Measurements from ENCODE around the gene IL24. TPM values are rescaled to one million over a fixed set of nuclear protein-coding genes. Genes with fewer than 3 reads are reported as not detected.

Gene IL24
- polyA plus RNA-seq, 6 donors from 2014 or later = 44.1 to 94.5 (median 57.5) TPM

DNA sequence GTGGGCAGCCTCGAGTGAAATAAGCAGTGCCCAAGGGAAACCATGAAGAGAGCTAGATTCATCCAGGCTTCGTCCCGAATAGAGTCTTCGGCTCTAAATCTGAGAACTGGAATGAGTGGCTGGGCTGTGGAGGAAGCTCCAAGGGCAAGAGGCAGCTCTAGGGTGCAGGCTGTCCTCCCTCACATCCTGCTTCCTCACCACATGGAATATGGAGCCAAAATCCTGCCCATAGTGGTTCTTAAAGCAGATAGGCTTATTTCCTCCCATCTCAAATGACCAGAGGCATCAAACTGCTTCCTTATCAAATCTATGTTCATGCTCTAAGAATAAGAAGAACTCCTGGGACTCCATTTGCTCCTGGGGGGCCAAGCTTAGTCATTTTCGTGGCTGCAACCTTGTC, 2.5 kb downstream of the IL24 start:
- no peak for ATAC-seq (ENCODE audit: low read depth in 2 of 2)
- DNase-seq = no peak
- peaks cover 44 to 58% (median 46%) of the 10 kb centered on the region in 3 donors for H3K4me1 Mint-ChIP-seq
- H3K27me3 Mint-ChIP-seq = no peaks in the 10 kb centered on the region
- H3K36me3 Mint-ChIP-seq = peaks cover 13 to 16% of the 10 kb centered on the region in 2 donors
- H3K27ac Mint-ChIP-seq = peak overlapping the region in 4 of 6 donors; percentile 39 to 89 (median 81)
- H3K4me3 Mint-ChIP-seq = no peak overlapping the region
- H3K9me3 Mint-ChIP-seq = no peaks in the 10 kb centered on the region

DNA sequence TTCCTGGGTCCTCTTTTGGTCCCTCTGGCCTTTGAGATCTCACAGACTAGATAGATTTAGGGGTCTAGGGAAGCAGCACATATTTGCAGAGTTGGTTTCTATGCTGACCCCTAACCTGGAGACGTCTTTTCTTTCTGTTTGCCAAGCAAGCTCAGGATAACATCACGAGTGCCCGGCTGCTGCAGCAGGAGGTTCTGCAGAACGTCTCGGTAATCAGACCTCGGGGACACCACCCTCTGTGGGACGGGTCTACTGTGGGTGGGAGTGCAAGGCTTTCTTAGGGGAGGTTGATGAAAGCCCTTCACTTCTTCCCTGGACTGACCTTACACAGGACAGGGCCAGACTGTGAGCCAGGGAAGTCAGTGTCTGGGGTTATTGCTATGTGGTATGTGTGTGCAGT, 2.9 kb downstream of the IL24 start:
- no peaks in the 10 kb centered on the region for H3K27me3 Mint-ChIP-seq
- H3K27ac Mint-ChIP-seq = peak overlapping the region in 5 of 6 donors; percentile 39 to 89 (median 72)
- no peak overlapping the region for H3K4me3 Mint-ChIP-seq
- H3K4me1 Mint-ChIP-seq = peaks cover 48 to 63% (median 50%) of the 10 kb centered on the region in 3 donors
- DNase-seq (no peak), ATAC-seq (ENCODE audit: low read depth in 2 of 2) (no peak)
- H3K9me3 Mint-ChIP-seq = no peaks in the 10 kb centered on the region
- H3K36me3 Mint-ChIP-seq = peaks cover 15 to 20% of the 10 kb centered on the region in 2 donors

DNA sequence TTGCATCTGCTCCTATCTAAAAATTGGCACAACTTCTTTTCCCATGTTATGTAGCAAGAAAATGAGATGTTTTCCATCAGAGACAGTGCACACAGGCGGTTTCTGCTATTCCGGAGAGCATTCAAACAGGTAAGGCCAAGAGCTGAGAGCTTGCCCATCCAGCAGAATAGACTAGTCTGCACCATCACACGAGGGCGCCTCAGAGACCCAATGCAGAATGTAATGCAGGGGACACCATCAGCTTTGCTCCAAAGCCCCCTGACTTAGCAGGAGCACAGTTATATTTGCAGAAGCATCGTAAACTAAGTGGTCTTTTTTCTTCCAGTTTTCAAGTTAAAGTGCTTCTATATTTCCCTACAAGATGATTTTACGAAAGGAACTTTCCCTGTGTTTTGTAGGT, 4.7 kb downstream of the IL24 start:
- DNase-seq (no peak), ATAC-seq (ENCODE audit: low read depth in 2 of 2) (no peak)
- Mint-ChIP-seq H3K36me3 (peaks cover 26 to 34% of the 10 kb centered on the region in 2 donors), H3K4me1 (peaks cover 65 to 80% (median 68%) of the 10 kb centered on the region in 3 donors), H3K4me3 (no peak overlapping the region), H3K27me3 (no peaks in the 10 kb centered on the region), H3K9me3 (no peaks in the 10 kb centered on the region), H3K27ac (peak overlapping the region in 3 of 6 donors; percentile 32 to 77 (median 33))

DNA sequence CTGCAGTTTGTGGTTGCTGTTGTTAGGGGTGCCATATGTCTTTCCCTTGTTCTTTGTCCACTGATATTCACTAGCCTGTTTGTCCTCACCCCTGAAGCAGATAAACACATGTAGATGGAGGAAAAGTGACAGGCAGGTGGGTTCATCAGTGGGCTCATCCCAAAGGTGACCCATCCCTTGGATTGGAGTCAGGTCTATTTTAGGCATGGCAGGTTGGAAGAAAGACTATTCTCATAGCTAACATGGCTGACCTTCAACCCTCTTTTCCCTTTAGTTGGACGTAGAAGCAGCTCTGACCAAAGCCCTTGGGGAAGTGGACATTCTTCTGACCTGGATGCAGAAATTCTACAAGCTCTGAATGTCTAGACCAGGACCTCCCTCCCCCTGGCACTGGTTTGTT, 5.5 kb downstream of the IL24 start:
- Mint-ChIP-seq H3K4me3 (peak overlapping the region in 1 of 8 donors; percentile 66), H3K9me3 (no peaks in the 10 kb centered on the region), H3K4me1 (peaks cover 73 to 87% (median 73%) of the 10 kb centered on the region in 3 donors), H3K27me3 (no peaks in the 10 kb centered on the region), H3K27ac (peak overlapping the region in 2 of 6 donors; percentile 26 to 85), H3K36me3 (peaks cover 26 to 36% of the 10 kb centered on the region in 2 donors)
- ATAC-seq (ENCODE audit: low read depth in 2 of 2) = no peak
- DNase-seq = no peak

DNA sequence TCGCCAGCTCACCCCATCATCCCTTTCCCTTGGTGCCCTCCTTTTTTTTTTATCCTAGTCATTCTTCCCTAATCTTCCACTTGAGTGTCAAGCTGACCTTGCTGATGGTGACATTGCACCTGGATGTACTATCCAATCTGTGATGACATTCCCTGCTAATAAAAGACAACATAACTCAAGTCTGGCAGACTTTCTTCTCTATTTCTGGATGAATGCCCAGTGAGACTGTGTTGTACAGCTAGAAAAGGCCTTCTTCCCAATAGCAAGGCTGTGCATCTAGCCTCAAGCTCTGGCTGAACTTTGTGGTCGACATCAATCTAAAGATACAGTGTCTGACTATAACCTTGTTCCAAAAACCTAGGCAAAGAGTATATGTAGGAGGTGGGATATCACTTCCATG, 6.4 kb downstream of the IL24 start:
- Mint-ChIP-seq H3K4me3 (no peak overlapping the region), H3K27me3 (no peaks in the 10 kb centered on the region), H3K9me3 (no peaks in the 10 kb centered on the region), H3K4me1 (peaks cover 77 to 91% (median 82%) of the 10 kb centered on the region in 3 donors), H3K27ac (peak overlapping the region; percentile 3 to 90 (median 70)), H3K36me3 (peaks cover 32 to 46% of the 10 kb centered on the region in 2 donors)
- DNase-seq (no peak), ATAC-seq (ENCODE audit: low read depth in 2 of 2) (no peak)

DNA sequence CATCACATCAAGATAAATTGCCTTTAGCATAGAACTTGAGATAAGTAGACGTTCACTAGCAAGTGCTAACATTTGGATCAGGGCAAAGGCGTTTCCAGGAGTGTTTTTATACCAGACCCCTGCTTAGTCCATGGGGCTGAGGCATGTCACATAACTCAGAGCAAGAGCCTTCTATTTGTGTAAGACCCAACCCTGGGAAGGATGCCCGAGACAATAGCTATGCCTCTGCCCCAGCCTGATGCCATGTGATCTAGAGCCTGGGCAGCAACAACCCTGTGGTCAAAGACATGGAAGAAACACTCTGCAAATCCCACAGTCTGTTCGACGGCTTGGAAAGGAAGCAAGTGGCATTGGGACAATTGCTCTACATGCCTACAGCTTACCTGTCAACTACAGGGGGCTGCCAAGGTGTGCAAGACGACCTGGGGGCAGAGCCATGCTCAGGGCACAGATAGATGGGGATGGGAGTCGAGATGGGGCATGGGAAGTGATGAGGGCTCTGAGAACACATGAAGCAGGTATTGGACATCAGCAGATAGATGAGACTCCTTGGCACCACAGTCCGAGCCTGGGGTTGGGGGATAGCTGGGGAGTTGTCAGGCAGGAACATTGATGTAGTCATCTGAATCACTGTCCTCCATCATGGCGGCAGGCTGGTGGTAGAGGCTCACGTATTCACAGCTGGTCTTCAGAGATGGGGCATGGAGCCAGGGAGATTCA, 7.3 kb downstream of the IL24 start:
- ATAC-seq (ENCODE audit: low read depth in 2 of 2) = no peak
- peaks cover 77 to 89% (median 77%) of the 10 kb centered on the region in 3 donors for H3K4me1 Mint-ChIP-seq
- DNase-seq = no peak
- no peaks in the 10 kb centered on the region for H3K9me3 Mint-ChIP-seq
- H3K27ac Mint-ChIP-seq = peak overlapping the region in 5 of 6 donors; percentile 41 to 95 (median 90)
- H3K27me3 Mint-ChIP-seq = no peaks in the 10 kb centered on the region
- peak overlapping the region in 6 of 8 donors; percentile 1 to 82 (median 74) for H3K4me3 Mint-ChIP-seq
- H3K36me3 Mint-ChIP-seq = peaks cover 32 to 50% of the 10 kb centered on the region in 2 donors

DNA sequence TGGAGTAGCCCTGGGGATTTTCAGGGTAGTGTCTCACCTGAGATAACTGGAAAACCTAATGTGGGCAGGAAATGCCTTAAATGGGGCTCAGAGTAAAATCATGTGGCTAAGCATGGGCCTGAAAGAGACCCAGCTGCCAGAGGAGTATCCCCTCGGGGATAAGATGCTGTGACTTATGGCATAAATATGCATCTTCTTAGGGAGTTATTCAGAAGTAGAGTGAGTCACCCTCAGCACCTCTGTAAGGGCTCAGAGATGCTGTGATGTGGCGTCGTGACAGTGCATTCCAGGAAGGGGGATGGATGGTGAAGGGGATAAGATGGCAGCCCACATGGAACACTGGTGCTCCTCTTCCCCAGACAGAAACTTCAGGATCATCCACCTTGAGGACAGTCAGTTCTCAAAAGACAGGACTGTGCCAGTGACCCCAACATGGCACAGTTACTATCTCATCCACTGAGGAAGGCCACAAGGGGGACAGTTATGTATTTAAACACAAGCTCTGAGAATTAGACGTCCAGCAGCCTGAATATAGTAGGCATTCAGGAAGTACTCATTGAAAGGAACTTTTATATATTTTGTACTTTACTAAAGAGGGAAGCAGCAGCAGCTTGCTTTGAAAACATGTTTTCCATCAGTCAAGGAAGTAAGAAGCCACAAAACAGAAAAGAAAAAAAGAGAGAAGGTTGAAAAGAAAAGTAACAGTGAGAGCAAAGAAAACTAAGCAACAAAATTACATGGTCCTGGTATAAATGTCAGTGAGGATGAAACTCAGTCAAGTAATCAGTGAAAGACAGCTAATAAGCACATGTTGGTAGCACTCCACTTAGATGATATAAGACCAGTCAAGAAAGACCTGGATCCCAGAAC, 8.3 kb downstream of the IL24 start:
- H3K27ac Mint-ChIP-seq = peak overlapping the region; percentile 41 to 94 (median 90)
- H3K9me3 Mint-ChIP-seq = no peaks in the 10 kb centered on the region
- H3K27me3 Mint-ChIP-seq = no peaks in the 10 kb centered on the region
- DNase-seq (peak; percentile 41), ATAC-seq (ENCODE audit: low read depth in 2 of 2) (peak; percentile 63 to 69)
- H3K4me1 Mint-ChIP-seq = peaks cover 71 to 88% (median 77%) of the 10 kb centered on the region in 3 donors
- H3K36me3 Mint-ChIP-seq = peaks cover 35 to 55% of the 10 kb centered on the region in 2 donors
- H3K4me3 Mint-ChIP-seq = peak overlapping the region; percentile 1 to 85 (median 74)

DNA sequence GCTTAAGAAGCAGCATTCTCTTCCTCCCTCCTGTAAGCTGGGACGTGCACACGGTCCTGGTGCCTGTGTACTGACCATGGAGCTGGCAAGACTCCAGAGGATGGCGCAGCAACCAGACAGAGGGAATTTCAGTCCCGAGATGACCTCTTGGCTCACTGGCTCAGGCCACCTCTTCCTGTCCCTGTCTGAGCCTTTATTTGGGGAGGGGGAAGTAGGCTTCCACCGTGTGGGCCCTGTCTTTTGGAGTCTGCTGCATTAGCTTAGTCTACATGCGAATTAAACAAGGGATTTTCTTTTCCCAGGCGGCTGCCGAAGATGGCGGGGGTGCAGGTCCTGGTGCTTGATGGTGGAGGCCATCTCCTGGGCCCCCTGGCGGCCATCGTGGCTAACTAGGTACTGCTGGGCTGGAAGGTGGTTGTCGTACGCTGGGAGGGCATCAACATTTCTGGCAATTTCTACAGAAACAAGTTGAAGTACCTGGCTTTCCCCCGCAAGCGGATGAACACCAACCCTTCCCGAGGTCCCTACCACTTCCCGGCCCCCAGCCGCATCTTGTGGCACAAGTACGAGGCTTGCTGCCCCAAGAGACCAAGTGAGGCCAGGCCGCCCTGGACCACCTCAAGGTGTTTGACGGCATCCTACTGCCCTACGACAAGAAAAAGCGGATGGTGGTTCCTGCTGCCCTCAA, 10.2 kb downstream of the IL24 start:
- DNase-seq = no peak
- Mint-ChIP-seq H3K4me1 (peaks cover 78 to 87% (median 82%) of the 10 kb centered on the region in 3 donors), H3K27me3 (no peaks in the 10 kb centered on the region), H3K4me3 (peak overlapping the region in 7 of 8 donors; percentile 7 to 73 (median 48)), H3K36me3 (peaks cover 48 to 72% of the 10 kb centered on the region in 2 donors), H3K27ac (peak overlapping the region in 5 of 6 donors; percentile 44 to 92 (median 89)), H3K9me3 (no peaks in the 10 kb centered on the region)
- ATAC-seq (ENCODE audit: low read depth in 2 of 2) = no peak

DNA sequence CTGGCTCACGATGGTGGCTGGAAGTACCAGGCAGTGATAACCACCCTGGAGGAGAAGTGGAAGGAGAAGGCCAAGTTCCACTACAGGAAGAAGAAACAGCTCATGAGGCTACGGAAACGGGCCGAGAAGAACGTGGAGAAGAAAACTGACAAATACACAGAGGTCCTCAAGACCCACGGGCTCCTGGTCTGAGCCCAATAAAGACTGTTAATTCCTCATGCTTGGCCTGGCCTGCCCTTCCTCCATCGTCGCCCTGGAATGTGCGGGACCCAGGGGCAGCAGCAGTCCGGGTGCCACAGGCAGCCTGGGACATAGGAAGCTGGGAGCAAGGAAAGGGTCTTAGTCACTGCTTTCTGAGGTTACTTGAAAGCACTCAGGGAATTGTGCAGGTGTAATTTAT, 10.8 kb downstream of the IL24 start:
- Mint-ChIP-seq H3K4me3 (peak overlapping the region; percentile 12 to 72 (median 59)), H3K36me3 (peaks cover 50 to 78% of the 10 kb centered on the region in 2 donors), H3K27me3 (no peaks in the 10 kb centered on the region), H3K9me3 (no peaks in the 10 kb centered on the region), H3K4me1 (peaks cover 78 to 87% (median 82%) of the 10 kb centered on the region in 3 donors), H3K27ac (peak overlapping the region in 5 of 6 donors; percentile 44 to 92 (median 89))
- ATAC-seq (ENCODE audit: low read depth in 2 of 2) (no peak), DNase-seq (no peak)

DNA sequence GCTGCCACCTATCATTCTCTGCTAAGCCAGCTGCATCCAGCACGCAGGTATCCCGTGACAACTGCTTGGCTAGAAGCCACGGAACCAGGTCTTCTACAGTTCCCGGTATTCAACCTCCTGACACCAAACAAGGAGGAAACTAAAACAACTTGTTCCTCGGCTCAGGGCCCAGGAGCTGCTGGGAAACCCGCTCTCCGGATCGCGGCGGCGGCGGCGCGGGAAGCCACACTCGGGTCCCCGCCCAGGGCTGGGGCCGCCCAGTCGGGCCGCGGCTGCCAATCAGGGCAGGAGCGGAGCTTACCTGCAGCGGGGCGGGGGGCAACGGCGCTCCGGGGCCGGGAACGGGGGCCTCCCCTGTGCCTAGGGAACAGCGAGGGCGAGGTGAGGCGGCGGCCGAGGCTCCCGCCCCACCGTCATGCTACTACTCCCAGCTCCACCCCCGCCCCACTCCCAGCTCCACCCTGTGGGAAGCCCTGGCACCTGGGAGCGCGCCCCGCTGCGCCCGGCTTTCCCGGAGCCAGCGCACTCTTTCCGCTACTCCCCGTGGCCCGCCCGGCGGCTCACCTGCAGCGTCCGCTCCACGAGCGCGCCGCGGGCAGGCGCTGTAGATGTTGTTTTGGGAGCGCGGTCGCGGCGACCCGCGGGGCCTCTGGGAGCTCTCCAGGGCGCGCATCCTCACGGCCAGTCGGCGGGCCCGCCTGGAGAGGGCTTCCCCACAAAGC, 12.1 kb downstream of the IL24 start:
- DNase-seq (no peak), ATAC-seq (ENCODE audit: low read depth in 2 of 2) (peak; percentile 38 to 43)
- Mint-ChIP-seq H3K4me1 (peaks cover 82 to 94% (median 91%) of the 10 kb centered on the region in 3 donors), H3K4me3 (peak overlapping the region in 7 of 8 donors; percentile 67 to 85 (median 74)), H3K27ac (peak overlapping the region; percentile 71 to 95 (median 84)), H3K36me3 (peaks cover 45 to 79% of the 10 kb centered on the region in 2 donors), H3K27me3 (no peaks in the 10 kb centered on the region), H3K9me3 (no peaks in the 10 kb centered on the region)

DNA sequence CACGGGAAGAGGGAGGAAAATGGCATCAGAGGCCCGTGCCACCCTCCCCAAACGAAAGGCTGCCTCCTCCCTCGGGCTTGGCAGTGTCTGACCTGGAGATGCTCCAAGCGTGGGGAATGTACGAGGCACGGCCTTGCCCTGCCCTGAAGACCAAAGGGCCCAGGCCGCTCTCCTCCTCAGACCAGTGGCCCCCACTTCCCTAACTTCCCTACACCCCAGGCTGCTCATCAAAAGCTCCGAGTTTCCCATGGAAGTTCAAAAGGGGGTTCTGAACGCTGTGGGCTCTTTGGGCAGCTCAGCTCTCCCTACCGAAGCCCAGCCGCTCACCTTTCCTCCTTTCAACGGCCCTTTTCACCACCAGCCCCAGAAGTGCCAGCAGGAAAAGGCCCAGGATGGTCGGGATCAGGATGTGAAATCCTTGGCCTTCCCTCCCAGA, 12.7 kb downstream of the IL24 start:
- Mint-ChIP-seq H3K9me3 (no peaks in the 10 kb centered on the region), H3K4me1 (peaks cover 82 to 94% (median 91%) of the 10 kb centered on the region in 3 donors), H3K36me3 (peaks cover 50 to 79% of the 10 kb centered on the region in 2 donors), H3K27ac (peak overlapping the region in 5 of 6 donors; percentile 50 to 93 (median 75)), H3K4me3 (peak overlapping the region in 6 of 8 donors; percentile 67 to 85 (median 75)), H3K27me3 (no peaks in the 10 kb centered on the region)
- no peak for DNase-seq
- no peak for ATAC-seq (ENCODE audit: low read depth in 2 of 2)

DNA sequence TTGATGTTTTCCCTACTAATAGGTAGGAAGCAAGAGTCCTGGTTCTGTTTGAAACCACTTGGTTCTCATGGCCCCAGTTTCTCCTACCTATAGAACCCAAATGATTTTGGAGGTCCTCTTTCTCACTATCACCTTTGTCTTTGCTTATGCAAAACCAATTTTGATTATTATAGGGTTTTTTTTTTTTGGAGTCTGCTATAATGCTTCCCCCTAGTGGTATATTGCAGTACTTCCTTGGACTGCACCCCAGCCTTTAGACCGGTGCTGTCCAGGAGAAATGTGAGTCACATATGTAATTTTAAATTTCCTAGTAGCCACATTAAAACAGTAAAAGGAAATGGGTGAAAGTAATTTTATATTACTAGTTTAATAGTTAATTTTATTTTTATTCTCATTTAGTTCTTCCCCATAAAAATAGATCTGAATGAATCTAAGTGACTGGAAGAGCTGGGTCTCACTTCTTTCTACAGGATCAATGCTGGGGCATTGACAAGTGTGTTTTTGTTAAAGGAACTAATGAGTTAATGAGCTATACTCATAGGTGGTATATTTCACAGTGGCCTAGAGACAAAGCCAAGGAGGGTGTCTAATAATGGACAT, 13.9 kb downstream of the IL24 start:
- peak; percentile 50 to 55 for ATAC-seq (ENCODE audit: low read depth in 2 of 2)
- Mint-ChIP-seq H3K27ac (peak overlapping the region in 5 of 6 donors; percentile 56 to 95 (median 90)), H3K36me3 (peaks cover 51 to 80% of the 10 kb centered on the region in 2 donors), H3K9me3 (no peaks in the 10 kb centered on the region), H3K27me3 (no peaks in the 10 kb centered on the region), H3K4me3 (peak overlapping the region in 5 of 8 donors; percentile 67 to 76 (median 73)), H3K4me1 (peaks cover 82 to 94% (median 91%) of the 10 kb centered on the region in 3 donors)
- peak; percentile 60 for DNase-seq
